Measurements from ENCODE around the gene PFDN5. TPM values are rescaled to one million over a fixed set of nuclear protein-coding genes. Genes with fewer than 3 reads are reported as not detected.

PFDN5 gene
- total RNA-seq, 1 experiment from 2014 or later: 537 TPM

- no peak for DNase-seq (ENCODE audit: low read depth)
- in situ Hi-C loops (cut with HindIII; ENCODE audit: low pct_unique_long_range_greater_than_20kb, low sequenced_read_pairs): no loop called here
Measured at GRCh38 chr12:53279283-53279869, 16.0 kb upstream of the PFDN5 start.

- no peak for DNase-seq (ENCODE audit: low read depth)
- in situ Hi-C loops (cut with HindIII; ENCODE audit: low pct_unique_long_range_greater_than_20kb, low sequenced_read_pairs): no loop called here
Measured at GRCh38 chr12:53279888-53280498, 15.3 kb upstream of the PFDN5 start.

GRCh38 chr12:53286448-53286847 is 8.9 kb upstream of the PFDN5 start:
- no peak for DNase-seq (ENCODE audit: low read depth)
- in situ Hi-C loops (cut with HindIII; ENCODE audit: low pct_unique_long_range_greater_than_20kb, low sequenced_read_pairs): no loop called here

- DNase-seq (ENCODE audit: low read depth): peak; percentile 48
- in situ Hi-C loops (cut with HindIII; ENCODE audit: low pct_unique_long_range_greater_than_20kb, low sequenced_read_pairs): no loop called here
Measured at GRCh38 chr12:53287741-53288216, 7.6 kb upstream of the PFDN5 start.

- in situ Hi-C loops (cut with HindIII; ENCODE audit: low pct_unique_long_range_greater_than_20kb, low sequenced_read_pairs): no loop called here
Measured at GRCh38 chr12:53288322-53288721, 7.0 kb upstream of the PFDN5 start.

GRCh38 chr12:53289891-53290290 is 5.5 kb upstream of the PFDN5 start:
- DNase-seq (ENCODE audit: low read depth): peak; percentile 61
- in situ Hi-C loops (cut with HindIII; ENCODE audit: low pct_unique_long_range_greater_than_20kb, low sequenced_read_pairs): loop anchor here (10.0 kb wide), 1 partner anchor 75 kb away; no protein-coding TSS in a partner anchor

More at GRCh38 chr12:53288322-53288721, 7.0 kb upstream of the PFDN5 start:
- DNase-seq (ENCODE audit: low read depth): no peak

GRCh38 chr12:53290661-53291060 is 4.7 kb upstream of the PFDN5 start:
- DNase-seq (ENCODE audit: low read depth): no peak
- in situ Hi-C loops (cut with HindIII; ENCODE audit: low pct_unique_long_range_greater_than_20kb, low sequenced_read_pairs): loop anchor here (10.0 kb wide), 1 partner anchor 76 kb away; no protein-coding TSS in a partner anchor

- in situ Hi-C loops (cut with HindIII; ENCODE audit: low pct_unique_long_range_greater_than_20kb, low sequenced_read_pairs): loop anchor here (10.0 kb wide), 1 partner anchor 78 kb away; no protein-coding TSS in a partner anchor
- DNase-seq (ENCODE audit: low read depth): no peak
Measured at GRCh38 chr12:53292426-53292825, 2.9 kb upstream of the PFDN5 start.

GRCh38 chr12:53295891-53296219 is 513 bp downstream of the PFDN5 start:
- DNase-seq (ENCODE audit: low read depth): no peak
- in situ Hi-C loops (cut with HindIII; ENCODE audit: low pct_unique_long_range_greater_than_20kb, low sequenced_read_pairs): loop anchor here (10.0 kb wide), 1 partner anchor 81 kb away; no protein-coding TSS in a partner anchor

- DNase-seq (ENCODE audit: low read depth): peak; percentile 23
- in situ Hi-C loops (cut with HindIII; ENCODE audit: low pct_unique_long_range_greater_than_20kb, low sequenced_read_pairs): loop anchor here (10.0 kb wide), 1 partner anchor 82 kb away; no protein-coding TSS in a partner anchor
Measured at GRCh38 chr12:53297106-53297505, 1.8 kb downstream of the PFDN5 start.

- DNase-seq (ENCODE audit: low read depth): no peak
- in situ Hi-C loops (cut with HindIII; ENCODE audit: low pct_unique_long_range_greater_than_20kb, low sequenced_read_pairs): loop anchor here (10.0 kb wide), 1 partner anchor 83 kb away; no protein-coding TSS in a partner anchor
Measured at GRCh38 chr12:53298164-53298563, 2.8 kb downstream of the PFDN5 start.

- DNase-seq (ENCODE audit: low read depth): peak; percentile 82
- in situ Hi-C loops (cut with HindIII; ENCODE audit: low pct_unique_long_range_greater_than_20kb, low sequenced_read_pairs): loop anchor here (10.0 kb wide), 1 partner anchor 84 kb away; no protein-coding TSS in a partner anchor
Measured at GRCh38 chr12:53299101-53299453, 3.7 kb downstream of the PFDN5 start.

- peak; percentile 92 for DNase-seq (ENCODE audit: low read depth)
- in situ Hi-C loops (cut with HindIII; ENCODE audit: low pct_unique_long_range_greater_than_20kb, low sequenced_read_pairs): loop anchor here (10.0 kb wide), 1 partner anchor 85 kb away; no protein-coding TSS in a partner anchor
Measured at GRCh38 chr12:53299454-53300180, 4.3 kb downstream of the PFDN5 start, which contains the start of gene MYG1. TSS of gene MYG1 (plus strand) at chr12:53299695. CDS start at chr12:53299738, 43 bp downstream.

- in situ Hi-C loops (cut with HindIII; ENCODE audit: low pct_unique_long_range_greater_than_20kb, low sequenced_read_pairs): no loop called here
- peak; percentile 26 for DNase-seq (ENCODE audit: low read depth)
Measured at GRCh38 chr12:53300187-53300586, 4.8 kb downstream of the PFDN5 start.

GRCh38 chr12:53302903-53303302 is 7.6 kb downstream of the PFDN5 start:
- DNase-seq (ENCODE audit: low read depth): no peak
- in situ Hi-C loops (cut with HindIII; ENCODE audit: low pct_unique_long_range_greater_than_20kb, low sequenced_read_pairs): no loop called here

- in situ Hi-C loops (cut with HindIII; ENCODE audit: low pct_unique_long_range_greater_than_20kb, low sequenced_read_pairs): no loop called here
- DNase-seq (ENCODE audit: low read depth): no peak
Measured at GRCh38 chr12:53306826-53307225, 11.5 kb downstream of the PFDN5 start.

- in situ Hi-C loops (cut with HindIII; ENCODE audit: low pct_unique_long_range_greater_than_20kb, low sequenced_read_pairs): no loop called here
- DNase-seq (ENCODE audit: low read depth): no peak
Measured at GRCh38 chr12:53308276-53308675, 12.9 kb downstream of the PFDN5 start.

GRCh38 chr12:53313996-53314395 is 18.7 kb downstream of the PFDN5 start:
- in situ Hi-C loops (cut with HindIII; ENCODE audit: low pct_unique_long_range_greater_than_20kb, low sequenced_read_pairs): no loop called here
- no peak for DNase-seq (ENCODE audit: low read depth)

Measured in Caki2 (cell line).